ENCODE measurements around the gene AVPR1B.

AVPR1B gene

DNA sequence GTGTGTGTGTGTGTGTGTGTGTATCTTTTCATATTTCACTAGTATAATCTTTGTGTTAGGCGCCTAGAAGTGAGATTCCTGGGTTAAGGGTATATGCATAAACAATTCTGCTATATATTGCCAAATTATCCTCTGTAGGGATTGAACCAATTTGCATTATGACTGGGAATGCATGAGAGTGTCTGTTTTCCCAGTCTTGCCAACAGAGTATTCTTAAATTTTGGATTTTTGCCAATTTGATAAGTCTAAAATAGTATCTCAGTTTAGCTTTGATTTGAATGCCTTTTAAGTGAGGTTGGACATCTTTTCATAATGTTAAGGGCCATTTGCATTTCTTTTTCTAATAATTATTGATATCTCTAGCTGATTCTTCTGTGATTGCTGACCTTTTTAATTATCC, 8.2 kb upstream of the AVPR1B start:
- TF ChIP-seq, protein P1, sequence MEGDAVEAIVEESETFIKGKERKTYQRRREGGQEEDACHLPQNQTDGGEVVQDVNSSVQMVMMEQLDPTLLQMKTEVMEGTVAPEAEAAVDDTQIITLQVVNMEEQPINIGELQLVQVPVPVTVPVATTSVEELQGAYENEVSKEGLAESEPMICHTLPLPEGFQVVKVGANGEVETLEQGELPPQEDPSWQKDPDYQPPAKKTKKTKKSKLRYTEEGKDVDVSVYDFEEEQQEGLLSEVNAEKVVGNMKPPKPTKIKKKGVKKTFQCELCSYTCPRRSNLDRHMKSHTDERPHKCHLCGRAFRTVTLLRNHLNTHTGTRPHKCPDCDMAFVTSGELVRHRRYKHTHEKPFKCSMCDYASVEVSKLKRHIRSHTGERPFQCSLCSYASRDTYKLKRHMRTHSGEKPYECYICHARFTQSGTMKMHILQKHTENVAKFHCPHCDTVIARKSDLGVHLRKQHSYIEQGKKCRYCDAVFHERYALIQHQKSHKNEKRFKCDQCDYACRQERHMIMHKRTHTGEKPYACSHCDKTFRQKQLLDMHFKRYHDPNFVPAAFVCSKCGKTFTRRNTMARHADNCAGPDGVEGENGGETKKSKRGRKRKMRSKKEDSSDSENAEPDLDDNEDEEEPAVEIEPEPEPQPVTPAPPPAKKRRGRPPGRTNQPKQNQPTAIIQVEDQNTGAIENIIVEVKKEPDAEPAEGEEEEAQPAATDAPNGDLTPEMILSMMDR (IDR thresholded peaks at IDR 0.05; ENCODE audit: control insufficient read depth, insufficient read depth, low read depth, low read length, missing control alignments) = no peak

DNA sequence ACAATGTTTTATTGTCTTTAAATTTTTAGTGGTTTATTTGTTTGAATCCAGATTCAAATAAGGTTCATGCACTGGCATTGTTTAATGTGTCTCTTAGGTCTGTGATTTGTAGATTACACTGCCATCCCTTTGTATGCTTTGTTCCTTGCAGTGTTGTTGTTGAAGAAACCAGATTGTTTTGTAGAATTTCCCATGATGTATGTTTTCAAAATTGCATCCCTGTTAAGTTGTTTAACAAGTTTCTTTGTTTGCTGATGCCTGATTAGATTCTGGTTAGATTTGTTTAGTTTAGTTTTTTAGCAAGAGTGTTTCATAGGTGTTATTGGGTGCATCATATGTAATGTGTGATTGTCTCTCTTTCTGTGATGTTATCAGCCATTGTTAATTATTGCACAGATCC, 5.5 kb upstream of the AVPR1B start:
- TF ChIP-seq, protein P1 (IDR thresholded peaks at IDR 0.05; ENCODE audit: control insufficient read depth, insufficient read depth, low read depth, low read length, missing control alignments) = no peak
- no peak overlapping the region for H3K4me3 ChIP-seq (ENCODE audit: control insufficient read depth, low read depth, low read length)
- no peak for DNase-seq (ENCODE audit: low read depth)

More for the DNA sequence above, 8.2 kb upstream of the AVPR1B start:
- DNase-seq (ENCODE audit: low read depth) = no peak
- H3K4me3 ChIP-seq (ENCODE audit: control insufficient read depth, low read depth, low read length) = no peak overlapping the region

- TF ChIP-seq, protein P1 (IDR thresholded peaks at IDR 0.05; ENCODE audit: control insufficient read depth, insufficient read depth, low read depth, low read length, missing control alignments) = no peak
- no peak for DNase-seq (ENCODE audit: low read depth)
- no peak overlapping the region for H3K4me3 ChIP-seq (ENCODE audit: control insufficient read depth, low read depth, low read length)
Observed at GRCh38 chr1:206121269-206121668, 4.1 kb upstream of the AVPR1B start.

DNA sequence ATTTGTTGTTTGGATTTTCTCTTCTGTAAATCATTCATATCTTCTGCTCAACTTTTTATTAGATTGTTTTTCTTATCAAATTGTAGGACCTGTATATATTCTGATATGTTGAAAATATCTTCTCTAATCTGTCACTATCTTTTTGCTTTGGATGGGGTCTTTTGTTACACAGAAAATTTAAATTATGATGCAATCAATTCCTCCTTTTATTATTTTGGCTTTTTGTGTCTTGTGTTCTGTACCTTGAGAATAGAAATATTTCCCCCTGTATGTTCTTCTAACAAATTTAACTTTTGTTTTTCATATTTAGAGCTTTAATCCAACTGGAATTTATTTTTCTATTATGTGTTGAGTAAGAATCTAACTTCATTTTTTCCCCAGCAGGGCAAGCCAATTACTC, 3.2 kb upstream of the AVPR1B start:
- TF ChIP-seq, protein P1 (IDR thresholded peaks at IDR 0.05; ENCODE audit: control insufficient read depth, insufficient read depth, low read depth, low read length, missing control alignments) = no peak
- DNase-seq (ENCODE audit: low read depth) = no peak
- no peak overlapping the region for H3K4me3 ChIP-seq (ENCODE audit: control insufficient read depth, low read depth, low read length)

DNA sequence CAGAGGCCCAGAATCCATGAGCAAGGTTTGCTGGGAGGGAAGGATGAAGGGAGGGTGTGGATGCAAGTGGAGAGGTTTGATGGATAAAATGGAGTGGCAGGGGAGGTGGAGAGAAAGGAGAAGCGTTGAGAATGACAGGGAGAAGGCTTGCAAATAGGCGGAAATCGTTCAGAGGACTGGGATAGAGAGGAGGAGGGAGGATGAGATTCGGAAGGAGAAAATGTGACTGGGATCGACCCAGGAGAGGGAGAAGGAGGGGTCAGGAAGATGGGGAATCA, 376 bp downstream of the AVPR1B start:
- H3K4me3 ChIP-seq (ENCODE audit: control insufficient read depth, low read depth, low read length) = no peak overlapping the region; the same call in 1 of the 2 replicates
- no peak for DNase-seq (ENCODE audit: low read depth)
- TF ChIP-seq, protein P1 (IDR thresholded peaks at IDR 0.05; ENCODE audit: control insufficient read depth, insufficient read depth, low read depth, low read length, missing control alignments) = no peak

- DNase-seq (ENCODE audit: low read depth) = no peak
- H3K4me3 ChIP-seq (ENCODE audit: control insufficient read depth, low read depth, low read length) = no peak overlapping the region
- TF ChIP-seq, protein P1 (IDR thresholded peaks at IDR 0.05; ENCODE audit: control insufficient read depth, insufficient read depth, low read depth, low read length, missing control alignments) = no peak
Observed at GRCh38 chr1:206116191-206116872, 856 bp downstream of the AVPR1B start.

DNA sequence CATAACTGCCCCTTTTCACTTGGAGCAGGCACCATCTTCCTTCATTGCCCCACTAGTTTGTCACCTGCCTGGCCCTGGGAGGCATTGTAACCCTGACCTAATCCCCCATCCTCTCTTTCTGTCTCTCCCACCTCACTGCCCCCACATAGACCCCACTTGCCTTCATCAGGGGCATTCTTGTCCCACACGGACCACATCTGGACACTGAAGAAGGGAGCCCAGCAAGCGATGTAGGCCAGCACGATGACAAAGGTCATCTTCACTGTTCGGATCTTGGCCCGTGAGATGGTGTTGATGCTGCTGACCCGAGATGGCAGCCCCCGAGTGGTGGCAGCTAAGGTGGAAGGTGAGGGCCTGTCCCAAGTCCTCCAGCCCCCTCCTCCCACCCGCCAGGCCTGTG, 1.4 kb downstream of the AVPR1B start:
- DNase-seq (ENCODE audit: low read depth) = no peak
- no peak overlapping the region for H3K4me3 ChIP-seq (ENCODE audit: control insufficient read depth, low read depth, low read length)
- TF ChIP-seq, protein P1 (IDR thresholded peaks at IDR 0.05; ENCODE audit: control insufficient read depth, insufficient read depth, low read depth, low read length, missing control alignments) = no peak
